Astrocyte (in vitro differentiated cells and primary cell): ENCODE results near the gene IWS1.

Source experiments
- CTCF ChIP-seq: IDR thresholded peaks from 2 replicates; pipeline ENCODE4 v1.5.1; 2011; ENCODE audit warnings: low read depth, mild to moderate bottlenecking, inconsistent platforms, low read length, moderate library complexity; ENCODE audit not compliant: insufficient read depth
- EZH2 ChIP-seq: IDR thresholded peaks from 2 replicates; pipeline ENCODE4 v1.6.1; 2012; ENCODE audit warnings: mild to moderate bottlenecking, low read length, inconsistent platforms; ENCODE audit not compliant: insufficient read depth

GRCh38 chr2:127551221-127551930 lies 25.1 kb upstream of the IWS1 start:
- TF ChIP-seq CTCF: no peak
- TF ChIP-seq EZH2: no peak
